GM21423 (cell line): Measurements from ENCODE around the gene NKAPD1.
"Not testable (repeated sequence)": the region's sequence is repeated elsewhere in the genome, so short reads cannot be mapped to it uniquely, and the experiment has no call there.

Experiments used
- ATAC-seq: cut with Tn5 transposase; IDR thresholded peaks from one replicate; pipeline ENCODE4 v1.9.1; 2021; ENCODE audit warnings: mild to moderate bottlenecking, moderate library complexity; ENCODE audit not compliant: unreplicated experiment

Gene NKAPD1

DNA sequence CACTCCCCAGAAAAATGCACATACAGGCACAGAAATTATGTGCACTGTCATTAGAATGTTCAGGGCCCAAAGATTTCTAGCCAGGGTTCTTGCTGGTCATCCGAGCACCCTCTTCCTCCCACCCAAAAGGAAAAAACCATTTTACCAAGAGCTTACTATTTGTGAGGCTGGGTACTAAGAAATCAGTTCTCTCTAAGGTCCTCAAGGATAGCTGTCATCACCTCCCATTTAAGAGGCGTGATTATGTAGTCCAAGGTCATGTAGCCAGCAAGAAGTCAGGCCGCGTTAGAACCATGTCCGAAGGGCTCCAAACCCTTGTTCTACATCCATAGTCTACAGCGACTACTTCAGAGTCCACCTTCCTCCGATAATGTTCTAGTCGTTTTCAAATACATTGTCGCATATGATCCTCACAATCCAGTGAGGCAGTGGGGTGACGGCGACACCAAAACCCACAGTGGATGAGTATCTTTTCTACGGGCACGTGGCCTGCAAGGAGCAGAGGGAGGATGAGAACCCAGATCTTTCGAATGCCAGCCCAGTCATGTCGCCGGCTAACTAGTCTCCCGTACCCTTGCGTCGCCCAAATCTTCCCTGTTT is 11.8 kb downstream of the NKAPD1 start:
- peak; percentile 28 for ATAC-seq

DNA sequence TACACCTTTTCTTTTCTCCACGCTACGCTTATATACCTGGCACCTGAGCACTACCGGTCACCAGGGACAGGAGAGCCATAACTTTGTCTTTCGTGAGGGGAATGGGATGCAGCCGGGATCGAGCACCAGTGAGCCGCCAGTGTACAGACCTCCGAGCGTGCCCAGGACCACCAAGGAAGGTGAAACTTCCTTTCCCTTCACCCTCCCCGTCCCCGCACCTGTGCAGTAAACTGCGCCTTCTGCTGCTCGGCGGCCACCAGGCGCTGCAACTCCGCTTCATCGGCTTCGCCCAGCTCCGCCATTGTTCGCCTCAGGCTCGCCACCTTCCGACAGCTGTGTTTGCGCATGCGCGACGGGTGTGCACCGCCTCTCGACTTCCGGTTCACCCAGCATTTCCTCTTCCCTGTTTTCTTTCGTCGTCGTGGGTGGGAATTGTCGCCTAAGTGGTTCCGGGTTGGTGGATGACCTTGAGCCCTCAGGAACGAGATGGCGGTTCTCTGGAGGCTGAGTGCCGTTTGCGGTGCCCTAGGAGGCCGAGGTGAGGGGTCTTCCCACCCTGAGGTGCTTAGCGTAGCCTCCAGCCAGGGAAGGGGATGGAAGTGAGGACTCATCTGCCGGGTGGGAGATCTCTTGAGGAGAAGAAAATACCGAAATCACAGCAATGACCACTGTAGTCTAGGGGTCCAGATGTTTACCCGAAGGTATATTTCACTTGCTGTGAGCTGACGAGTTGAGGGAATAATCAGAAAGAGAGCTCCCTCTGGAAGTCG is 12.5 kb downstream of the NKAPD1 start, which contains the start of the genes SDHD and TIMM8B:
Gene SDHD (plus strand): TSS at position 452 of the 770 bp plus-strand sequence. CDS start 35 bp downstream, at position 487.
Gene TIMM8B (minus strand): TSS at position 335 of the 770 bp plus-strand sequence. CDS start 33 bp downstream, at position 302.
- peak; percentile 92 for ATAC-seq

DNA sequence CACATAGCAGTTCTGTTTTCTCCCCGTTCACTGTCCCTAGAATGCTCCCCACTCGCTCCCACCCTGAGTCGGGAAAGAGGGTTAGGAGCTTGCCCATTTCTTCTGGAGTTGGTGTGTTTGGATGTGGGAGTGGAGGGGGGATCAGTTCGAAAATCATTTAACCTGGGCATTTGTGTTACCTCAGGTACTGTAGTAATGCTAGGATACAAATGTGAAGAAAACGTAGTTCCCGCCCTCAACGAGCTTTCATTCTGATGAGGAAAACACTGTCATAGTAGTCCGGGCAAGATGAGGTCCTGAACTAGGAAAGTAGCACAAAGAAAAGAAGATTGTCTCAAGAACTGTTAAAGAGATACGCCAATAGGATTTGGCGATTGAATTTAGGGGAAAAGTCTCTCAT is 13.1 kb downstream of the NKAPD1 start:
- ATAC-seq, result no peak

DNA sequence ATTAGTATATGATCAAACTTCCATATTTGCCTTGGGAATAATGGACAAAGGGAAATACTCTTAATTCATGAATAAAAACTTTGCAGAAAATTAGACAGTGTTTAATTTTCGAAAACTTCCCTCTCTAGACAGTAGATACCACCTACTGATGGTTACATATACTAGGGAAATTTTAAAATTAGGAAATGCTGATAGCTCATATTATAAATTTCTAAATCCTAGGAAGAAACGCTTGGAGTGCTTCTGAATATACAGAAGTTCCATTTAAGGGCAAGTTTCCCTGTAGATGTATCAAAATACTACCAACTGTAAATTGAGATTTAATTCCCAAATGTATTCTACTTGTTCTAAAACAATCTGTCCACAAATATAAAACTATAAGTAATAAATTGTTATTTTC is 21.2 kb downstream of the NKAPD1 start:
- not testable (repeated sequence) for ATAC-seq

DNA sequence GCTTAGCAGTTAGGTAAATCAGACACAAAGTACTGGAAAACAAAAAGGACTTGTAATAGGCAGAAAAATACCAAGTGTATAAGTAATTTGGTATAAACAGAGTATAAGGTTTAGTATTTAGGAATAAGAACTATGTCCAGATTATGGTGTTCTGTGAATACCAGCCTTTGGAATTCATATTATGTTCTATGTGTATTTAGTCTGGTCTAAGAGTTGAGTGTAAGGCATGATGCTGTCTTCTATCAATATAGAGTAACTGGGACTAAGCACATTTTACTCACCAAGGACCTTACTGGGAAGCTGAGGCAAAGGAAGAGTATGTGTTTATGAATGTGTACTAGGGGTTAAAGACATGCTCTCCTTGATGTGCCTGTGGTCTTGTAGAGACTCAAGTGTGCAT is 22.1 kb downstream of the NKAPD1 start:
- ATAC-seq, result no peak

DNA sequence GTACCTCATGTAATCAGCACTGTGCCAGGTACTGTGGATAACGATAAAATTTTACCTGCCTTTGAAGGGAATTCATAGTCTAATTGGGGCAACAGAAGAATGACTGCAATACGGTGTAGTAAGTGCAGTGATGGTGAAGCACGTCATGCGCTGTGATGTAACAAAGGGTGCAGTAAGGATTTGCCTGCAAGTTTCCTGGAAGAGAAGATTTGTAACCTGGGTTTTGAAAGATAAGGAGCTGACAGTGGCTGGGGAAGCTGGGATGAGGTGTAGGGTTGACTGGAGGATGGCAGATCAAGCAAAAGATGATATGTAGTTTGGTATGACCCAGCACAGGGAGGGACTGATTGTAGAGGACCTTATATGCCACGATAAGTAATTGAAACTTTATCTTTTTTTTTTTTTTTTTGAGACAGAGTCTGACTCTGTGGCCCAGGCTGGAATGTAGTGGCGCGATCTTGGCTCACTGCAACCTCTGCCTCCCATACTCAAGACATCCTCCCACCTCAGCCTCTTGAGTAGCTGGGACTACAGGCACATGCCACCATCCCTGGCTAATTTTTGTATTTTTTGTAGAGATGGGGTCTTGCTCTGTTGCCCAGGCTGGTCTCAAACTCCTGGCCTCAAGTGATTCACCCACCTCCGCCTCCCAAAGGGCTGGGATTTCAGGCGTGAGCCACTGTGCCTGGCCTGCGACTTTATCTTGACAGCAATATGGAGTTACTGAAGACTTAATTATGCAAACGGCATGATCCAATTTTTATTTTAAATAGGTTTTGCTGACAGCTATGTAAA is 23.8 kb downstream of the NKAPD1 start:
- ATAC-seq, result no peak

DNA sequence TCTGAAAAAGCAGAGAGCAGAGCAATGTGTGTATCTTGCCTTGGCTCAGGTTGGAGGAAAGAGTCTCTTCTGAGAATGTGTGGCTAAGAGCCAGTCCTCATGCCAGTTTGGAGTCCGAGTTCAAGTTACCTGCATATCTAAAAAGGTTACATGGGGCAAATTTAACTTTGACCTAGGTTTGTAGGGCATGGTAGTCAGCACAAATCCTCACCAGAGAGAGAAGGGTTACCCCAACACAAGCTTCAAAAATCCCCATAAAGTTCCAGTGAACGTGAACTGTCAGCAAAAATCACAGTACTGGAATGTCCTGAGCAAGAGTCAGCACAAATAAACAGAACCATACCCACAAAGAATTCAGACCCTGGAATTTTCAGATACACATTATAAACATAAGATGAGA is 26.4 kb downstream of the NKAPD1 start:
- ATAC-seq, result no peak

DNA sequence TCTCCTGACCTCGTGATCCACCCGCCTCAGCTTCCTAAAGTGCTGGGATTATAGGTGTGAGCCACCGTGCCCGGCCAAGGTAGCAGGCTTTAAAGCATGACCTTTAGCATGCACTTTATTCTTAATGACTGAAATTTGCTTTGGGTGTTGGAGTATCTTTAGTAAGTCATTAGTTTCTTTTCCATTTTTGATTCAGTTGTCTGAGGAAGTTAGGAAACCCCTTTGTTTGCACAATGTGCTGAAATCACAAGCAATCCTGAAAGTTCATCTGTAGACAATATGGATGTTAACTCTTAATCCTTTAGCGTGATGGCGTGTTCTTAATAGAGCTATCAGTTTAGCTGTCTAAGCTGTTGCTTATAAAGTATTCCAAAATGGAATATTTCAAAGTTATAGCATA is 29.3 kb downstream of the NKAPD1 start:
- no peak for ATAC-seq

DNA sequence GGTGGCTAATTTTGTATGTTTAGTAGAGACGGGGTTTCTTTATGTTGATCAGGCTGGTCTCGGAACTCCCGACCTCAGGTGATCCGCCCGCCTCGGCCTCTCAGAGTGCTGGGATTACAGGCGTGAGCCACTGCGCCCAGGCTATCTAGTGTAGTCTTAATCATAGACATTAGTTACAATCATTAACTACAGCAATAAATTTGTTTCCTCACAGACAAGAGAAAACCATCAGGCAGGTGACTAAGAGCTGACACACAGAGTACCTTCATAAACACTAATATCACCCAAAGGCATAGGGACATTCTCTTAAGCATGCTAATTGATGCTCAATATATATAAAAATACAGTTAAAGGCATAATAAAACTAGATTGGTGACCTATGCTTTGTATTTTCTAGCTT is 32.0 kb downstream of the NKAPD1 start:
- no peak for ATAC-seq

DNA sequence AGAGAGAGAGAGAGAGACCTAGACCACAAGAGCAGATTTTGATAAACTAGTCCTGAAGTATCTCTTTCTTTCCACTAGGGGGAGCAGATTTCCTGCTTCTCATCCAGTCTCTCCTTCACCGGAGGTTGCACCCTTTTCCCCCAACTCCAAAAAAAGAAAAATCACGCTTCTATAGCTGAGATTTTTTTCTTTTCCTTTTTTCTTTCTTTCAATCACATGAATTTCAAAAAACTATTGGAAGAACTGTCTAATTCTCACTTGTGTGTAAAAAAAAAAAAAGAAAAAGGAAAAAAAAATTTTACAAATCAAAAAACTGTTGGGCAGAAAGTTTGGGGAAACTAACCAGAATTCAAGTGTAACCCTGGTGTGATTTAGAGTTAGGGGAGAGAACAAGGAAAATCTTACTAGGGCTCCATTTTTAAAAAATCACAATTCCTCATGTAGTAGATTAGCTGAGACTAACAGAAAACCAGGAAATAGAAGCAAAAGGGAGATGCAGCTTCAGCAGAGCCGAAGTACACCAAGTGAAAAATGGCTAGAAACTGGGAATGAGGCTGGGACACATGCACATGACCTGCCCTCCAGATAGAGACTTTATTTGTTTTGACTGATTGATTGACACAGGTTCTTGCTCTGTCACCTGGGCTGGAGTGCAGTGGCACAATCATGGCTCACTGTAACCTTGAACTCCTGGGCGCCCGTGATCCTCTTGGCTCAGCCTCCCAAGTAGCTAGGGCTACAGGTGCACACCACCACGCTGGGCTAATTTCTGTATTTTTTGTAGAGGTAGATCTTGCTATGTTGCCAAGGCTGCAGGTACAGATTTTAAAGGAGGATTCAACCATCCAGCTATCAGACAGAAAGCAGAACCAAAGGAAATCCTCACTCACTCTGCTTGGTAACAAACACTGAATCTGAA is 39.7 kb downstream of the NKAPD1 start:
- no peak for ATAC-seq

DNA sequence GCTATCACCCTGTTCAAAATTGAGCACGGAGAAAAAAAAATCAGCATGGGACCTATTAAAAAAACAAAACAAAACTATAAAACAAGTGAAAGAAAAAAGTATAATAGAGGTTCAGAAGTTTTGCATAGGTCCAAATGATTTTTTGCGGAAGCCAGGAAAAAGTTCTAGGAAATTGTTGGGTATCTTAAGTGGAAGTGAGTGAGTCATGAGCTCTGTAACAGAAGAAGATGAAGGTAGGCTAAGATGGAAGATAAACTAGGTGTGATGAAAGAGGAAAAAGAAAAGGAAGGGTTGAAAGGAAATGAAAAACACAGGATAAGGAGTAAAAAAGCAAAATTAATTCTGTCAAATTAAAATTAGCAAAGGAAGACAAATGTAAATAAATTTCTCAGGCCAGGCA is 40.4 kb downstream of the NKAPD1 start:
- no peak for ATAC-seq

DNA sequence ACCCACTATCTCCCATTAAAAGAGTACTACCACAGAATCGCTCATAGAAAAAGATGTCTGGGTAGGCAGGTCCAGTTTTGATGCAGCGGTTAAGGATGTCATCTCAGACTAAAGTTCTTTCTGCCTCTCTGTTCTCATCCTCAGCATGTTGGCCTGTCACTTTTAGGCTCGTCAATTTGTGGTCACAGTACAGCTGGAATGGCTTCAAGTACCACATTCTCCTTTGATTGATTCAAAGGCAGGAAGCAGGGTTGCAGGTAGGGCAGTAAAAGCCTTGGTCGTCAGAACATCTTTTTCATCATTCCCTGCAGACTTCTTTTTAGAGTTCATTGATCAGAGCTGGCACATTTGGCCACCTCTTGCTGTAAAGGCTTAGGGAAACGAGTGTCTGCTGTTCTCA is 41.3 kb downstream of the NKAPD1 start:
- ATAC-seq, result no peak

DNA sequence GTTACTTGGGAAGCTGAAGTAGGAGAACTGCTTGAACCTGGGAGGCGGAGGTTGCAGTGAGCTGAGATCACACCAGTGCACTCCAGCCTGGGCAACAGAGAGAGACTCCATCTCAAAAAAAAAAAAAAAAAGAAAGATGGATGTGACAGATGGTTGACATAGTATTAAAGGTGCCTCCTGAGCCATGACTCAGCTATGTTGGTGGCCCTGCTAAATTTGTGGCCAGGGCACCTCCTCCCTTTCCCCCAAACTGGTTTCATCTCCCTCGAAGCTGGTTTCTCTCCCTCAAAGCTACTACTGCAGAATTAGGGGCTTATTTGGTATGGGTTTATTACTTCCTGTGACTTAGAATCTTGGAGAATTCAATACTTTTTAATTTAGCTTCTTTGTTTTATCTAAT is 44.1 kb downstream of the NKAPD1 start:
- no peak for ATAC-seq

DNA sequence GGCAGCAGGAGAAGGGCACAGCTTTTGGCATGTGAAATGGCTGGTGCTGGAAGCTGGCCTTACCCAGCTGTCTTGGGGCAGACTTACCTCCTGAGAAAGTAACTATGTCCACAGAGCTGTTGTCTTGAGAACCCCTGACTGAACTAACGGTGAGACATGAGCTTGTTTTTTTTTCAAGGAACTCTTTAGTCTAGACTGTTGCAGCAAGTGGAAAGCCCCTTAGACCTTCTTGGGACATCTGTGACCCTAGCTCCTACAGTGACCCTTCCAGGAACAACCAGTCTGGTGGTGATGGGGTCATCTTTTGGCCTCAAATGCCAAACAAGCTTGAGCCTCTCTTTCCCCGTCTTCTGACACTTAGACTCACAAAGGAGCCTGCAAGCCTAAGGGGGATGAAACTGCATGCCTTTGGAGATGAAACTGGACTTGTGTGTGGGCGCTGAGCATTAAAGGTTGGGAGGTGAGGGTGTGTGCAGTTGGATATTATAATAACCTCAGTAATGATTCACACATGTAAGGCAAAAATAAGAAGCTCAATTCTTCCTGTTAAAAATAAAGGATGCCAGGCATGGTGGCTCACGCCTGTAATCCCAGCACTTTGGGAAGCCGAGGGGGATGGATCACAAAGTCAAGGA is 48.0 kb downstream of the NKAPD1 start:
- ATAC-seq, result no peak

DNA sequence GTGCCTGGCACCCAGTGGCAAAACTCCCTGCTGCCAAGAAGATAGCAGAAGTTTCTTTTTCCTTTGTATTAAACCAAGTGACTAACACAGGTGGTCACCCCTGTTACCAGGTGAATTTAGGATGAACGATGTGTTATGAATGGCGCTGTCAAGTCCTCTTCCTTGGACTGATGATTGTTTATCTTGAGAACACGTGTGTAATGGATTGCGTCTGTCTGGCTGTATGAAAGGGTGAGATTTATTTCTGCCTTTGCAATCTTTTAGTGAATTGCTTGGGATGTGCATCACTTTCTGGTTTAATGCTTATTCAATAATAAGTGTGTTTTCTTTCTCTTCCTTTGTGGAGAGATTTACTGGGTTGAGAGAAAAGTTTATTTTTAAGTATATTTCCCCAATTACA is 49.0 kb downstream of the NKAPD1 start:
- no peak for ATAC-seq

DNA sequence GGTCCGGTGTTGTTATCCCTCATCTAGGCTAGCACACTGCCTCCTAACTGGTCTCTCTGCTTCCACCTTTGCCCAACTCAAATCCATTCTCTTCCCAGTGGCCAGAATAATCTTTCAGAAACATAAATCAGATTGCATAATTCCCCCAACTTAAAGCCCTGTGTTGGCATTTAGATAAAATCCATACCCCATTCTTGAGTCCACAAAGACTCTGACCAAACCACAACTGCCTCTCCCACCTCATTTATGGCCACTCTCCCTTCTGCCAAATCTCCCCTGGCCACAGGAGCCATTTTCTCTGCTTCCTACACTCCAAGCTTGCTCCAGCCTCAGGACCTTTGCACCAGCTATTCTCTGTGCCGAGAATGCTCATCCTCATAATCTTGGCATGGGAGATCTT is 53.0 kb downstream of the NKAPD1 start:
- no peak for ATAC-seq

DNA sequence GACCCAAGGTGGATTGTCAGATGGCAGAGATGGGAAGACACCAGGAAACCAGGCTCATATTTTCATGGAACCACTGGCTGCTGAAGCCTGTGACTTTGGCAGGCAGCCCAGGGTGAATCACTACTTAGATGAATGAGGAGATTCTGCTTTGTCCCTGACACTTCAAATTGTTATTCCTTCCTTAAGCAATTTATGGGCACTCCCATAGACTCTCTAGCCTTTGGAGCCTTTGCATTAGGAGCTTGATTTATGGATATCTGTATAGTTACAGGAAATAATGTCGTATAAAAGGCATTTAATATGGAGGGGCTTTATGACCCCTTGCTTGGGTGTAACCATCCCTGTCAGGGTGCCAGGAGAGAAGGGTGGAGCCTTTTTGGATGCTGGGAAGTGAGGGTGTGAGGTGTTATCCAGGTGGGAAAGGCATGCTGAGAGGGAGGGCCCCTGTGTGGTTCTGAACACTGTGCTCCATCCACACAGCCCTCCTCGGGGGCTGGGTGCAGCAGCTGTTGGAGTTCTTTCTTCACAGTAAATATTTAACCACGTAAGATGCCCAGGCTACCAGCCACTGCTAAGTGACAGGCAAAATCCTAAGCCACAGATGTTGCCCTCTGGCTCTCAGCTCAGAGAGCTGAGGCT is 54.5 kb downstream of the NKAPD1 start:
- ATAC-seq, result no peak

DNA sequence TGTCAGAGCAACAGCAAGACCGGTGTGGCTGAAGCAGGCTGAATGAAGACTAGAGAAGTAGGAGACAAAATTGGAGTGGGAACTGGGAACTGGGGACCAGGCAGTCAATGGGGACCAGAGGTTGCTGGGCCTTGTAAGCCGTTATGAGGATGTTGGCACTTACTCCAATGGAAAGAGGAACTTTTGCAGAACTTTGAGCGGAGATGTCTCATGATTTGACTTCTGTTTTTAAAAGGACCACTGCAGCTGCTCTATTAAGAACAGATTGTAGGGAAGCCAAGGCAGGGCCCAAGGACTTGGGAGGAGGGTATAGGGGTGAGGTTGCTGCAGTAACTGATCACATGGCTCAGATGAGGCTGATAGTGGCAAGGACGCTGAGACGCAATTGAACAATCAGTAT is 55.6 kb downstream of the NKAPD1 start:
- ATAC-seq, result no peak

DNA sequence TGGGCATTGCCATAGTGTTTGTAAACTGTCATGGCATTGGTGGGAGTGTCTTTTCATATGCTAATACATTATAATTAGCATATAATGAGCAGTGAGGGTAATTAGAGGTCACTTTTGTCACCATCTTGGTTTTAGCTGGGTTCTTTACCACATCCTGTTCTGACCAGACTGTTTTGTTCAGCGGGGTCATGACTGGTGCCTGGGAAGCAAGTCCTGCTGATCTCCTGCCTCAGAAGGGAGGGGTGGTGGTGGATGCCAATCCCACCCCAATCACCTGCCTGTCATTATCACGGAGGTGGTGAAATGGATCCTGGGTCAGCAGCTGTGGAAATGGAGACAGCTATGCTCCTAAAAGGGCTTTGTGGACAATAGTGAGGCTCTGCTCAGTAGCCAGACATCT is 58.6 kb downstream of the NKAPD1 start:
- ATAC-seq, result no peak

DNA sequence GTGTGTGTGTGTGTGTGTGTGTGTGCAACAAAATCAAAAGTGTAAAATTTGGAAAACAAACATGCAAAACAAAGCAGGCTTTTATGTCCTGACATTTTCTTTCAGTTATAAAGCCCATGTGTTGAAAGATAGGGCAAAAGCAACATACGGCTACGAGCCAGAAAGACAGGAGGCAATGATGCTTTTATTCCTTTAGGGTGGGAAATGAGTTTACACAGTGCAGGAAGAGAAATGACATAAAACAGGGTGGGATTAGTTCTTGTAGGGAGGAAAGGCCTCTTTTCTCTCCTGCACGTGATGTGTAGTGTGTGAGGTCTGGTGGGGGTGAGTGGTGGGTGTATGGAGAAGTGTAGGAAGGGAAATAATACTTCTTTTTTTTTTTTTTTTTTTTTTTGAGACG is 60.4 kb downstream of the NKAPD1 start:
- no peak for ATAC-seq
